Epidermal melanocyte (primary cell): ENCODE data around the gene USP22.
"Not testable (repeated sequence)": the region's sequence is repeated elsewhere in the genome, so short reads cannot be mapped to it uniquely, and the experiment has no call there.

Experiments used
- DNase-seq: peaks from one replicate; pipeline ENCODE4 v3.0.0; 2011; ENCODE audit warnings: low spot score; ENCODE audit not compliant: insufficient read length

USP22 gene

DNA sequence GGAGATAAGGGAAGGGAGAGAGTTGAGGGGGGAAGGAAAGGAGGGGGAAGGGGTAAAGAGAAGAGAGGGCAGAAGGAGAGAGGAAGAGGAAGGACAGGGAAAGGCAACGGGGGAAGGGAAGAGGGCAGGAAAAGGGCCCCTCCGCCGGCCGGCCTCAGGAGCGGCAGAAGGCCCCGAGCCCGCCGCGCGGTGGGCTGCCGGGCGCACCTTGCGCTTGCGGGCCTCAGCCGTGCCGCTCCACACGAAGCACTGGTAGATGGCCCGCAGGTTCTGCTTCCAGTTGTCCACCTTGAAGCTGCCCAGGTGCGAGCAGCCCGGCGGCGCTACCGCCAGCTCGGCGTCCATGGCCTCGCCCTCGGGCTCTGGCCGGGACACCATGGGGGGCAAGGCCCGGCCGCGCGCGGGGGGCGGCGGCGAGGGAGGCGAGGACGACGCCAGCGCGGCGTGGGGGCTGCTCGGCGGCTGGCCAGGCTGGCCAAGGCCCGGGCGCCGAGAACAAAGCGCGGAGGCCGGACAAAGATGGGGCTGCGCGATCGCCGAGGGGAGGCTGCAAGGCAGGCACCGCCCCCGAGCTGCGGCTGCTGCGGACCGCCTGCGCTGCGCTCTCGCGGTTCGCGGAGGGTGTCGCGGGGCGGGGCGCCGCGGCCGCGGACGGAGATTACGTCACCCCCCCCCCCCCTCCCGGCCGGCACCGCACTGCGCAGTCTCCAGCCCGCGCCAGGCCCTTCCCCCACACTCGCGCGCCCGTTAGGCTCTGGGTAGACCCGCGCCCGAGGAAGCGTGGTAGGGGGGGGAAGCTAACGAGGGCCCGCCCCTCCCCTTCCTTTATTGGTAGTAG is at the start of gene USP22:
TSS of gene USP22 (minus strand) at position 554 of the 838 bp plus-strand sequence. CDS start at position 378, 176 bp downstream.
- DNase-seq = peak; percentile 50

DNA sequence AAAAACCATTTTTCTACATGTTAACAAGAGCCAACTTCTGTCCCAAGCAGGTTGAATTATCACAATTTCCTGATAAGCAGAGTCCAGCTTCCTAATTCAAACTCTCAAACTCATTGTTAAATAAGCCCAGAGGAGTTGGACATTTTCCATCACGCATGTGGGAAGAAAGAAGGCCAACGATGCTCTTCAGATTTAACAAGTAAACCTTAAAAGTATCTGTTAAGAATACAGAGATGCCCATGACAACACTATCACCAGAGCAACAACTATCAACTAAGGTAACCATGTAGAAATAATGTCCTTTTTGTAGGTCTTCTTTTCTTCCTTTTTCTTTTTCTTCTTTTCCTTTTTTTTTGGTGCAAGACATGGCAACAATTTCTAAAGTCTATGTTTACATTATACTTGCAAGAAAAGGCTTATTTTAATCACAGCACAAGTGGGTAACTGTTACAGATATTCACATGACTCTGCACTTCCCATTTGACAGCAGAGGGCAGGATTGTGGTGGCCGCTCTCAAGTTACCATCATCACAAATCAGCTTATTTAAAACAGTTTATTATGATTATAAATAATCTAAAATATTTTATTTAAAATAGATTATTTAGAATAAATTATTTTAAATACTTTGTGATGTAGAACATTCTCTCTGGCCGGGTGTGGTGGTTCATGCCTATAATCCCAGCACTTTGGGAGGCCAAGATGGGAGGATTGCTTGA is 48.2 kb upstream of the USP22 start:
- peak; percentile 70 for DNase-seq

DNA sequence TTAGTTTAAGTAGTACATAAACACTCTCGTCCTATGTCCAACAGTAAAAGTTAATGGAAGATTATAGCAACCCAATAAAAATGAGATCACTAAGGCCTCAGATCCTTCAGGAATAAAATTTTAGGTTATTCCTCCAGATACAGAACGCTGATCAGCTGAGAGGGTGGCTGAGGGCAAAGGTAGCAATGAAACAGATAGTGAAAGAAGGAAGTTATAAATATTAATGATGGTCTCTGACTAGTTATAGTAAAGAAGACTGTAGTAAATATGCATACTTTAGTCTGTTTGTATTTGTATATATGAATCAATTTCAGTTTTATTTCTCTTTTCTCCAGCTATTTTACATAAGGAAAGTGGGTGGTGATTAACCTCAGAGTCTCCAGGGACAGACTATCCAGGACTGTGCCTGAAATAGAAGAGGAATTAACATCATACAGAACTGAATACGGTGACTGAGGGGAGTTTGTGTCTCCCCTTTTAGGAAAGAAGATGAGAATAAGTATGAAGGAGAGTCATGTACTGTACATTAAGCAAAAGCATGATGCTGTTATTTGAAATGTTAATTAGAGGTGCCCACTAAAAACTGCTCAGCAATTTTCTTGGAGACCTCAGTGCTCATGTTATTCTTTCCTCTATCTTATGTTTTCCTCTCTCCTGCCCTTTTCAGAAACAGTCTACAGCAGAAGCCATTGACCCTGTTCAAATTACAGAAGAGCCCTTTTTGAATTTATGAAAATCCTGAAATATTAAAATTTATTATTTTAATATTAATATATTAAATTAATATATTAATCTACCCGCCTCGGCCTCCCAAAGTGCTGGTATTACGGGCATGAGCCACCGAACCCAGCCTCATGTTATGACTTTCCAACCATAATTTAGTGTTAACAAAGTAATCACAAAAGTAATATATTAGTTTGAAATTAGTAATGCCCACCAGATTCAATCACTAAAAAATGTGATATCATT is 47.4 kb upstream of the USP22 start:
- no peak for DNase-seq

DNA sequence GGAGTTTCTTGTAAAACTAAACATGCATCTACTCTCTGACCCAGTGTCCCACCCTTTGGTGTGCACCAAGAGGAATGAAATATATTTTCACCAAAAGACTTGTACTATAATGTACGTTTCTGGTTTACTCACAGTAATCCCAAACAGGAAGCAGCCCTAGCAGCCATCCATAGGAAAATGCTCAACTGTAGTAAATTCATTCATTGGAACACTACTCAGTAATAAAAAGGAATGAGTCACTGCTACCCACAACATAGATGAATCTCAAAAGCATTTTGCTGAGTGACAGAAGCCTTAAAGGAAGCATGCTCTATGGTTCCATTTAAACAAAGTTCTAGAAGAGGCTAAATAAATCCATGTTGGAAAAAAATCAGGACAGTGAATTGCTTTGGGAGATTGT is 46.3 kb upstream of the USP22 start:
- no peak for DNase-seq

DNA sequence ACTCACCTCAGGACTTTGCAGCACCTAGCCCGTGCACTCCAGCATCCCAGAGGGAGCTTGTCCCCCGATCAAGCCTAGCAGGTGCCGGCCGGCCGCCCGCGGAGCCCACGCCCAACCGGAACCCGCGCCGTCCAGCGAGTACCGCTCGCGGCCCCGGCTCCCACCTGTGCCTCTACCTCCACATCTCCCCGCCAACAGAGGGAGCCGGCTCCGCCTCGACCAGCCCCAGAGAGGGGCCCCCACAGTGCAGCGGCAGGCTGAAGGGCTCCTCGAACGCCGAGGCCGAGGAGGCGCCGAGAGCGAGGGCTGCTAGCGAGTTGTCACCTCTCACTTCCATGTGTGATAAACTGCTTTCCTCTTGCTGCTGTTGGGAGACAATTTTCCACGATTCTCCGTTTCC is 42.9 kb upstream of the USP22 start:
- no peak for DNase-seq

DNA sequence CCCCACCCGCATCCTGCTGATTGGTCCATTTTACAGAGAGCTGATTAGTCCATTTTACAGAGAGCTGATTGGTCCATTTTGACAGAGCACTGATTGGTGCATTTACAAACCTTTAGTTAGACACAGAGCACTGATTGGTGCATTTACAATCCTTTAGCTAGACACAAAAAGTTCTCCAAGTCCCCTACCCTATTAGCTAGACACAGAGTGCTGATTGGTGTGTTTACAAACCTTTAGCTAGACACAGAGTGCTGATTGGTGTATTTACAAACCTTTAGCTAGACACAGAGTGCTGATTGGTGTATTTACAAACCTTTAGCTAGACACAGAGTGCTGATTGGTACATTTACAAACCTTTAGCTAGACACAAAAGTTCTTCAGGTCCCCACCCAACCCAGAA is 42.5 kb upstream of the USP22 start:
- not testable (repeated sequence) for DNase-seq

DNA sequence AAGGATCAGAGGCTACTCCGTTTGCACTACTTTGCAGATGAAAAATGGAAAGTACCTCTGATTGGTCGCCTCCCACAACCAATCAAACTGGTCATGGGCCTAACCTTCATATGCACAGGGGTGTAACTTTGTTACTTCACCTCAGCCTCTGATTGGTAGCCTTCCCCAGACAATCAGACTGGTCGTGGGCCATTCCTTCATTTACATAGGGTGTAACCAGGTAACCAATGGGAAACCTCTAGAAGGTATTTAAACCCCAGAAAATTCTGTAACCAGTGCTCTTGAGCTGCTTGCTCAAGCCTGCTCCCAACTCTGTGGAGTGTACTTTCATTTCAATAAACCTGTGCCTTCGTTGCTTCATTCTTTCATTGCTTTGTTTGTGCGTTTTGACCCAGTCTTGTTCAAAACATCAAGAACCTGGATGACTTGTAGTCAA is 39.2 kb upstream of the USP22 start:
- DNase-seq = no peak

DNA sequence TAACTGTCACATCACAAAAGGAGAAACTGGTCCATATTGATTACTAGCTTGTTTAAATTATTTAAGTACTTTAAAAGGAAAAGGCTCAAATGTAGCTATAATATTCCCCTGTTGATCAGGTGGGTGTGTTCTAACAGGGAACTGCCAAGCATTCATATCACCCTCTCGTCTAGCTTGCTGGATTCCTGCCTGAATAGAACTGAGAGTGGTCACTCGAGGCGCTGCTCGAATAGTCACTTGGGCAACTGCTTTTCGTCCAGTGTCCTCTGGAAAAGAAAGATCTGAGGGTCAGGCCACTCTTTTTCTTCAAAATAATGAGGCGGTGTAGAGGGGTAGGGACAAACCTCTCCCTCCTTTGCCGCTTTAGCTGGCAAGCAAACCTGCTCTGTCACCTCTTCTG is 36.4 kb upstream of the USP22 start:
- DNase-seq = no peak

DNA sequence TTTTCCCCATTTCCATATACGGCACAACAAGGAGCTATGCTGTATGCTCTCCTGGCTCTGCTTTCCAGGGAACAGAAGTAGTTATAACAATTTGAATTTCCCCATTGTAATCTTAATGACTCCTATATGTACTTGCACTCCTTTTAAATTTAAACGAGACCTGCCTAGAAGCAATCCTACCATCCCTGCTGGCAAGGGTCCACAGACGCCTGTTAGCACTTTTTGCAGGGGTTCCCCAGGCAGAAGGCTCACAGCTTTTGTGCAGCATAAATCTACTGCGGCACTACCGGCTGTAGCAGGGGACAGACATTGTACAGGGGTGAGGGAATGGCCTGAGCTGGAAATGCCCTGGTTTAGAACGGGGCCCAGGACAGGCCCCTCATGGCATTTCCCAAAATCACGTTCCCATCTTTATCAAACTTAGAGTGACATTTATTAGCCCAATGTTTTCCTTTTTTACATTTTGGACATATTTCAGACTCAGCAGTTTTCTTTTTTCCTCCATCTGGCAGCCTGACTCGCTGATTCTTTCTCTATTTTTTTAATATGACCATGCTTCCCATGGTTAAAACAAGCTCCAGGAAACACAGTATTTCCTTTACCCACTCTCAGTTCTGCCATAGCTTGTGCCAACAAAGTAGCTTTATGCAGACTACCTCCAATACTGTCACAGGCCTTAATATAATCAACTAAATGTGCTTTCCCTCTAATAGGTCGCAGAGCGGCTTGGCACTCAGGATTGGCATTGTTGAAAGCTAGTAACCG is 35.4 kb upstream of the USP22 start:
- DNase-seq = no peak

DNA sequence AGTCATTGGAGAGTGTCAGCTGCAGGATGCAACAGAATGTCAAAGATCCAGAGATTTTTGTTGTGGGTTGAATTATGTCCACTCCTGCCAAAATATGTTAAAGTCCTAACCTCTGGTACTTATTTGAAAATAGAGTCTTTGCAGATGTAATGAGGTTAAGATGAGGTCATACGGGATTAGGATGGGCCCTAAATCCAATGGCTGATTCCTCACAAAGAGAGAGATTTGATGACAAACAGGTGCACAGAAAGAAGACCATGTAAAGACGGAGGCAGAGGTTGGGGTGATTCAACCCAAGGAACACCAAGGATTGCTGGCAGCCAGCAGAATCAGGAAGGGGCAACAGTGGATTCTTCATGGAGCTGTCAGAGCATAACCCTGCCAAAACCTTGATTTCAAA is 34.5 kb upstream of the USP22 start:
- DNase-seq = no peak

DNA sequence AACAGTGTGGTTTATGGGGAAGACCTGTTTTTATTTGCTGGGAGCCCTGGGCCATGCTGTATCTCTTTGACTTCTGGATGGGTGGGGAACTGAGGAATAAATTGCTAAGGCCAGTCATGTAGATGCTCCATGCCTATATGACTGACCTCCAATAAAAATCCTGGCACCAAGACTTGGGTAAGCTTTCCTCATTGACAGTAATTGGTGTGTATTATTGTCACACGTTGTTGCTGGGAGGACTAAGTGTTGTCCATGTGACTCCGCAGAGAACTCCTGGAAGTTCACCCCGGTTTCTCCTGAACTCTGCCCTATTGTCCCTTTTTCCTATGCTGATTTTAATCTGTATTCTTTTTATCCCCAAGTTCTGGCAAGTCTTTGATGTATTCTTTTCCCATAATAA is 33.4 kb upstream of the USP22 start:
- no peak for DNase-seq

DNA sequence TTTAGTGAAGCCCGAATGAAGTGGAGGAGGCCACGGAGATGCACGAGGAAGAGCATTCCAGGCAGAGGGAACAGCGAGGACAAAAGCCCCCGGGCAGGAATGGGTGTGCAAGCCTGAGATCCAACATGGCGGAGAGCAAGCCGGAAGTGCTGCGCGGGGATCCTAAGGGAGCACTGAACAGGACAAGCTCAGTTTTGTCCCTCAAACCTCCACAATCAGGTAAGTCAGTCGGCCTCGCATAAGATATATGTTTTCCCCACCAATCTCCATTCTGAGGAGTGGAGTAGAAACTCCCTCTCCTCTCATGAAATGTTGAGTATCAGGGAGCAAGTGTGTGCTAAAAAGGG is 32.9 kb upstream of the USP22 start:
- no peak for DNase-seq

DNA sequence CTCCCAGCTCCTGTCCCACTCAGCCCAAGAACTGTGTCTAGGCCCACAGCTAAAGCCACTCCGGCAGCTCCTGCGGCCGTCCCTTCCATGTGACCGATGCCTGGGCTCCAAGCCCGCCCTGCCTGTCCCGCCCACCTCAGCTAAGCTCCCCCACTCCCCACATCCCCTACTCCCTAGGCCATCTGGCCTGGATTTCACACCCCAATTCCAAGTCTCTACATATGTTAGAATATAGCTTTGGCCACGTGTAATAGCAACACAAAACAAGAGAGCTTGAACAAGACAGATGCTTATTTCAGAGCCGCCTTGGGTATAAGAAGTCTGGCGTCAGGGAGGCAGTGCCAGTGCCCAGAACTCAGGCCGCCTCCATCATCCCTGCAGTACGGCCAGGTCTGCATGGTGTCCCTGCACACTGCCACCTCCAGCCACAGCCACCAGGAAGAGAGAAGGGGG is 30.0 kb upstream of the USP22 start:
- no peak for DNase-seq

DNA sequence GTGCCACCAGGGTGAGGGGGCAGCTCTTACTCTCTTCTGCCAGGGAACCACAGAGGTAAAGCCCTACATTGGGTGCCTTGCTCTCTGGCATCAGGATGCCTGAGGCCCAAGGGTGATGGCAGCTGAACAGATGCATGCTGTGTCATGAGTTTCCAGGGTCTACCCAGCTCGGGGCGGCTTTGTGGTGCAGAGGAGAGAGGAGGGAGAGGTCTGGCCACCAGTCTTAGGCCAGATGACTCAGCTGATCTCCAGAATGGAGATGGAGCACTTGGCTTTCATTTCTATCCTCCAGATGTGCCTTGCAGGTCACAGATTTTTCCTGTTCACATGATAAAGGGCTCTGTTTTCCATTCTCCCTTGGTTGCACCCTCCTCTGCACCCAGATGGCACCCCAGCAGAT is 23.6 kb upstream of the USP22 start:
- DNase-seq = no peak

DNA sequence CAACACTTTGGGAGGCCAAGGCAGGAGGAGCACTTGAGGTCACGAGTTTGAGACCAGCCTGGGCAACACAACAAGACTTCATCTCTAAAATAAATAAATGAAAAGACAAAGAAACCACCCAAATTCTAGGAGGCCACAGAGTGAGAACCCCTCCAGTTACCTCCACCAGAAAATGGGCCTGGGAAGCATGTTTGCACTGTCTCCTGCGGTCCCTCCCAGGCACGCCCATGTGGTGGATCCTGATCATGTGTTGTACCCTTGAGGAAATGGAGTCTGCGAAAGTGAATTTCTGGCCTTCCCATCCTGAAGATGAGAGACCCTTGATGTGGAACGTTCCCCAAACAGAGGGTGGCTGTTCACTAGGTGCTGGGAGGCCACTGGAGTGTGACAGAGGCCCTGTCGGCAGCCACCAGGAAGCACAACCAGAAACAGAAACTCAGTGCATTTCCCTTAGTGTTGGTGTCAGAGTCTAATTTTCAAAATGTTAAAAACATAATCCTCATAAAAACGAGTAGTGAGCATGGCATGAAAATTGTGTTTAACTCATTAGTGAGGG is 19.2 kb upstream of the USP22 start:
- DNase-seq = no peak

DNA sequence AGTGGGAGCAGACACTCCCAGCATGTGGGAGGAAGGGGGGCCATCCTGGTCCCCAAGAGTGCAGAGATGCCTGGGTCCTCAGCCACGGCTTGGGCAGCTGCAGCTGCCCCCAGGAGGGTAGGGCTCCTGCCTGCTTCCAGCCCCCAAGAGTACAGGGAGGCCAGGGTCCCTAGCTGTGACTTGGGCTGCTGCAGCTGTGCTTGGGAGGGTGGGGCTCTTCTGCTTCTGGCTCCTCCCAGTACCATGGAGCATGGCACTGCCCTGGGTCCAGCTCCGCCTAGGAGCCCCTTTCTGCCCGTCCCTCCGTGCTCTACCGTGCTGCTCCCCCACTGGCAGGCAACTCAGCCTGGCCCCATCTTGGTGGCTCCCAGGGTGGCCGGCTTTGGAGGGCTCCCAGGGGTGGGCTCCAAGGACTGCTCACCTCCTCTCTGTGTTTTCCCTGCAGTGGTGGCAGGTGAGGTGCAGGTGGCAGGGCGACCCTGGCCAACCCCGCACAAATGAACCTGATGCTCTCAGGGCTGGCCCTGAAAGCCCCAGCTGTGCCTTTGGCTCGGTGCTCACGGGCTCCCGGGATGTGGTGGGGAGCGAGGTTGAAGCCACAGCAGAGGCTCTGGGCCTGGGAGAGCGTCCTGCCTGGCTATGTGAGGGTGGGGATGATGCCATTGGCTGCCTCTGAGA is 18.5 kb upstream of the USP22 start:
- no peak for DNase-seq

DNA sequence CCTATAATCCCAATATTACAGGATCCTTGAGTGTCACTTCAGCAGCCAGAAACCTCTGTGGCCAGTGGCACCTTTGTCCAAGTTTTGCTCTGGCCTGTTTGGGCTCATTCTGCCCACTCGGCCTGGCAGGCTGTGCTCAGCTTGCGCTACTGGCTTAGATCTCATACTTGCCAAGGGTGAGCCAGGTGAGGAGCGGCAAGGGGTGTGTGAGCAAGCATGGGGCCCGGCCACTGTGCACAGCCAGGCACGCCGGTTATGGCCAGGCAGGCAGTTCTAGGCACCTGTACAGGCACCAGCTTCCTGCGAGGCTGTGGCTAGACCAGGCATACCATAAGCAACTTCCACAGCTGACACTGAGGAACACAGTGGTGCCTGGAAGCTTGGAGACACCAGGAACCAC is 16.9 kb upstream of the USP22 start:
- DNase-seq = no peak

DNA sequence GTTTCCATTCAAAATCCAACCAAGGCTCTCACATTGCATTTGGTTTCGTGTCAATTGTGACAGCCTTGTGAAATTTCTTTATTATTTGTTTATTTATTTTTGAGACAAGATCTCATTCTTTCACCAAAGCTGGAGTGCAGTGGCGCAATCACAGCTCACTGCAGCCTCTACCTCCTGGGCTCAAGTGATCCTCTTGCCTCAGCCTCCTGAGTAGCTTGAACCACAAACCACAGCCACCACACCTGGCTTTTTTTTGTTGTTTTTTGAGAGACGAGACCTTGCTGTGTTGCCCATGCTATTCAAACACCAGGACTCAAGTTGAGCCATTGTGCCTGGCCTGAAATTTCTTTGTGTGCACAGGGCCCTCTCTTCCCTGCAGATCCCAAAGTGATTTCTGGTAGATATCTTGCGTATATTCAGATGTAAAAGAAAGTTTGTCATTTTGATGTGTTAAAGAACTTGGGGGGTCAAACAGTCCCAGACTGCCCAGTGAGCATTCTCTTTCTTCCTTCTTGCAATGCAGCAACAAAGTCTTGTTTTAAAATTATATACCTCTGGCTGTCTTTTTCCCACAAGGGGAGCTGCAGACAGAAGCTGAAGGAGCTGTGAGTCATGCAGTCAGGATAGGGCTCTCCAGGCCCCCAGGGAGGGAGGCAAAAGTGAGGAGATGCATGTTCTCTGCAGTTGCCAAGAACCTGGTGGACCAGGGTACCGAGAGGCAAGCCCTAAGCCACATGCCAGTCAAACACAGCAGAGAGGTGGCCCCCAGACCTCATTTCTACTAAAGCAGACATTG is 15.5 kb upstream of the USP22 start:
- DNase-seq = no peak

DNA sequence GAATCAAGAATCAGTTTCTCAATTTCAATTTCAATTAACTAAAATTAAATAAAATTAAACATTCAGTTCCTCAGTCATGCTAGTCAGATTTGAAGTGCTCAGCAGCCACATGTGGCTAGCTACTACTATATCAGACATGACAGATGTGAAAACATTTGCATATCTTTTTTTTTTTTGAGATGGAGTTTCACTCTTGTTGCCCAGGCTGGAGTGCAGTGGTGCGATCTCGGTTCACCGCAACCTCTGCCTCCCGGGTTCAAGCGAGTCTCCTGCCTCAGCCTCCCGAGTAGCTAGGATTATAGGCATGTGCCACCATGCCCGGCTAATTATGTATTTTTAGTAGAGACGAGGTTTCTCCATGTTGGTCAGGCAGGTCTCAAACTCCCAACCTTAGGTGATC is 10.2 kb upstream of the USP22 start:
- not testable (repeated sequence) for DNase-seq
